Measurements from ENCODE around the gene FHAD1.

DNA sequence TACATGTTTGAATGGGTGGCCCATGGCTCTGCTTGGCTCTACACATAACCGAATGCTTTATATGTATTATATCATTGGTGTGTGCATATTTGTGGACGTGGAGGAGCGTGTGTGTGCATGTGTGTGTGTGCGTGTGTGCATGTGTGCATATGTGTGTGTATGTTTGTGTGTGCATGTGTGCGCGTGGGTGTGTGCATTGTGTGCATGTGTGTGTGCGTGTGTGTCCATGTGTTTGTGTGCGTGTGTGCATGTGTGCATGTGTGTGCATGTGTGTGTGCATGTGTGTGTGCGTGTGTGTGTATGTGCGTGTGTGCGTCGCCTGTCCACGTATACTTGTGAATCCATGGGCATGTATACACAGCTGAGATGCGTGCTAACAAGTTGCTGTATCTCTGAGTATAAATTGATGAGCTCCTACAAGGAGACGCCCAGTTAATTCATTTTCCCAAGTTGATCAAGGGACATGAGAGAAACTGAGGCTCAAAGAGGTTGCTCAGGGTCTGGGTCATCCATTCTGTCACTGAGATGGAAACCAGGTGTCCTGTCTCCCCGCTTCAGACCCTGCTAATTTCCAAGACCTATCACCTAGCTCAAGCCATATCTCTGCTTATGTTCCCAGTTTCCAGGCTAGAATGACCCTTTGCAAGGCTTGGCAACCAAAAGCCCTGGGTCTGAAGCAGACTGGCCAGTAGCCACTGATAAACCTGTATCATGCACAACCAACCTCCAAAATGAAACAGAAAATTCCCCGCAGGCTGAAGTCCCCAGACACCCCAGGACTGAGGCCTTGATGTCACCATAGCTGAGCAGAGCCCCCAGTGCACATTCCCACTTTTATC, 188.4 kb downstream of the FHAD1 start:
- TF ChIP-seq POLR2A (IDR thresholded peaks at IDR 0.05): no peak
- TF ChIP-seq, protein P1, sequence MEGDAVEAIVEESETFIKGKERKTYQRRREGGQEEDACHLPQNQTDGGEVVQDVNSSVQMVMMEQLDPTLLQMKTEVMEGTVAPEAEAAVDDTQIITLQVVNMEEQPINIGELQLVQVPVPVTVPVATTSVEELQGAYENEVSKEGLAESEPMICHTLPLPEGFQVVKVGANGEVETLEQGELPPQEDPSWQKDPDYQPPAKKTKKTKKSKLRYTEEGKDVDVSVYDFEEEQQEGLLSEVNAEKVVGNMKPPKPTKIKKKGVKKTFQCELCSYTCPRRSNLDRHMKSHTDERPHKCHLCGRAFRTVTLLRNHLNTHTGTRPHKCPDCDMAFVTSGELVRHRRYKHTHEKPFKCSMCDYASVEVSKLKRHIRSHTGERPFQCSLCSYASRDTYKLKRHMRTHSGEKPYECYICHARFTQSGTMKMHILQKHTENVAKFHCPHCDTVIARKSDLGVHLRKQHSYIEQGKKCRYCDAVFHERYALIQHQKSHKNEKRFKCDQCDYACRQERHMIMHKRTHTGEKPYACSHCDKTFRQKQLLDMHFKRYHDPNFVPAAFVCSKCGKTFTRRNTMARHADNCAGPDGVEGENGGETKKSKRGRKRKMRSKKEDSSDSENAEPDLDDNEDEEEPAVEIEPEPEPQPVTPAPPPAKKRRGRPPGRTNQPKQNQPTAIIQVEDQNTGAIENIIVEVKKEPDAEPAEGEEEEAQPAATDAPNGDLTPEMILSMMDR (IDR thresholded peaks at IDR 0.05): no peak

Measured in right lobe of liver (tissue), 4 donors.